IPS-18c (cell line): Measurements from ENCODE around the gene GPC6.
"Not testable (repeated sequence)": the region's sequence is repeated elsewhere in the genome, so short reads cannot be mapped to it uniquely, and the experiment has no call there.

ENCODE experiments used
- H3K4me3 ChIP-seq: 2 replicates; pipeline ENCODE4 v1.7.0; 2013; ENCODE audit warnings: low read depth, mild to moderate bottlenecking, low read length, moderate library complexity; ENCODE audit not compliant: insufficient read depth
- H3K9me3 ChIP-seq: one replicate; pipeline ENCODE4 v1.6.1; 2013; ENCODE audit warnings: mild to moderate bottlenecking, low read length, moderate library complexity; ENCODE audit not compliant: control insufficient read depth, insufficient read depth

GPC6 gene

DNA sequence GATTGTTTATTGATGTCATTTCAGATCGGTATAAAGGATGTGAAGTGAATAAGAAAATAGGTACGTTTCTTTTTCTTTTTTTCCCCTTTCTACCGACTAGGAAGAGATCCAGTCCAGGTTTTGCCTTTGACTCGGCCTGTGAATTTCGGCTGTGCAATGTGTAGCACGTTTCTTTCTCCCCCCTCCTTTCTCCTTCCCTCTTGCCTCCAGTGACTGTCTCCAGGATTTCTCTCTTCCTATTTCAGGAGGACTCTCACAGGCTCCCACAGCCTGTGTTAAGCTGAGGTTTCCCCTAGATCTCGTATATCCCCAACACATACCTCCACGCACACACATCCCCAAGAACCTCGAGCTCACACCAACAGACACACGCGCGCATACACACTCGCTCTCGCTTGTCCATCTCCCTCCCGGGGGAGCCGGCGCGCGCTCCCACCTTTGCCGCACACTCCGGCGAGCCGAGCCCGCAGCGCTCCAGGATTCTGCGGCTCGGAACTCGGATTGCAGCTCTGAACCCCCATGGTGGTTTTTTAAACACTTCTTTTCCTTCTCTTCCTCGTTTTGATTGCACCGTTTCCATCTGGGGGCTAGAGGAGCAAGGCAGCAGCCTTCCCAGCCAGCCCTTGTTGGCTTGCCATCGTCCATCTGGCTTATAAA, at the start of gene GPC6:
GPC6 (plus strand) TSS at position 185 of the 657 bp plus-strand sequence.
- Histone ChIP-seq H3K9me3 (no peaks in the 10 kb centered on the region), H3K4me3 (peak within 1 kb of the TSS; percentile 82)

GRCh38 chr13:93180356-93180969, 46.1 kb upstream of the GPC6 start:
- H3K4me3 ChIP-seq: no peak overlapping the region
- H3K9me3 ChIP-seq: no peaks in the 10 kb centered on the region

- no peaks in the 10 kb centered on the region for H3K9me3 ChIP-seq
- no peak overlapping the region for H3K4me3 ChIP-seq
These were observed 44.2 kb upstream of the GPC6 start for GRCh38 chr13:93182406-93182805.

DNA sequence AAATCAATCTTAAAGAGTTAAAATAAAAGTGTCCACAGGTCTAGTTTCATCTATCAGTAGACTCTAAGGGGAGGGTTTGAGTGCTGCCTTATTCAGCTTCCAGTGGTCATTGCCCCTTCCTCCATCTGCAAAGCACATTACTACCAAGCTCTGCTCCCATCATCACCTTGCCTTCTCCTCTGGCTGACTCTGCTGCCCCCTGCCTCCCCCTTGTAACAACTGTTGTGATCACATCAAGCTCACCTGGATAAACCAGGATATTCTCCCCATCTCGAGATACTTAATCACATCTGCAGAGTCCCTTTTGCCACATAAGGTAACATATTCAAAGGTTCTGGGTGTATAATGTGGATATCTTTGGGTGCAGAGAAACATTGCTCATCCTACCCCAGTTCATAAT, 43.3 kb upstream of the GPC6 start:
- Histone ChIP-seq H3K9me3 (no peaks in the 10 kb centered on the region), H3K4me3 (no peak overlapping the region)

- Histone ChIP-seq H3K9me3 (peaks cover 3% of the 10 kb centered on the region), H3K4me3 (no peak overlapping the region)
These were observed 36.6 kb upstream of the GPC6 start for GRCh38 chr13:93190006-93190405.

GRCh38 chr13:93193682-93194081, 32.9 kb upstream of the GPC6 start:
- H3K9me3 ChIP-seq: peaks cover 5% of the 10 kb centered on the region
- H3K4me3 ChIP-seq: no peak overlapping the region

GRCh38 chr13:93199856-93200255, 26.8 kb upstream of the GPC6 start:
- Histone ChIP-seq H3K9me3 (peaks cover 2% of the 10 kb centered on the region), H3K4me3 (no peak overlapping the region)

GRCh38 chr13:93200626-93201025, 26.0 kb upstream of the GPC6 start:
- Histone ChIP-seq H3K9me3 (peaks cover 2% of the 10 kb centered on the region), H3K4me3 (no peak overlapping the region)

DNA sequence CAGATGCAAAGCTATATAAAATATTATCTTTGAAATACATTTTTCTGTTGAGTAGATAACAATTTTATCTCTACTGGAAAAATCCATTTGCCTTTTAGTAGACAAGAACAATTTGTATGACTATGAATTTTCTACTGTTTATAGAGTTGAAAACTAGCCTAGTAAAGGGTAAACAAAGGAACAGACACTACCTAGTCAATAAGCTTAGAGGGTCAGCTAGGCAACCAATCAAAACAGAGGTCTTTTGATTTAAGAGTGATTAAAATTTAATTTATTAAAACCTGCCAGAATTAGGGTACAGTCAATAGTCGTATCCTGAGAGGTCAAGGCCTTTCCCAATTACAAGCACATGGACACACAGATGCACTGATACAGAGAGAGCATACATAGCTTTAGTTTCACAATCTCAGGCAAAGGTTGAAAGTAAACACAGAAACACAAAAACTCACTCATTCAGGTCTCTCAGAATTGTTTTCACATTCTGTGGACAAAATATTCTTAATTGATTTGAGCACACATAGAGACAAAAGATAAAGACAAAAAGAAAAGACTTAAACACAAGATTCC, 24.5 kb upstream of the GPC6 start:
- no peaks in the 10 kb centered on the region for H3K9me3 ChIP-seq

GRCh38 chr13:93206778-93207392, 19.7 kb upstream of the GPC6 start:
- not testable (repeated sequence) for H3K4me3 ChIP-seq, H3K9me3 ChIP-seq

More for the DNA sequence above, 24.5 kb upstream of the GPC6 start:
- no peak overlapping the region for H3K4me3 ChIP-seq

DNA sequence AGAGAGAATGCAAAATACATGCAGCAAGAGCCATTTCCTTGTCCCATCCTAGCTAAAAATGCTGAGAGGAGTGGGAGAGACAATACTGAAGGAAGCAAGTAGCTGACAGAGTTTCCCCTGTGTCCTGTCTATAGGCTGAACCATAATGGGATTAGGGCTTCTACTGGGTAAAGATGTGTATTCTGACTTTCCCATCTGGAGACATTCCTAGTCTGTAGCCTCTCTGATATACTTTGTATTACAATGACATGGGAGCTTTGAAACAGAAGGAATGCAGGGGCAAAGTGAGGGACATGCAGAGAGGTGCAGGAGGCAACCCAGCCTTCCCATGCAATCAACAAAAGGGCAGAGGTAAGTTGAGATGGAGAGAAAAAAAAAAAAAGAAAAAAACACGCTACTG, 10.5 kb upstream of the GPC6 start:
- Histone ChIP-seq H3K4me3 (no peak overlapping the region), H3K9me3 (no peaks in the 10 kb centered on the region)

- Histone ChIP-seq H3K9me3 (no peaks in the 10 kb centered on the region), H3K4me3 (no peak overlapping the region)
These were observed 8.8 kb upstream of the GPC6 start for GRCh38 chr13:93217721-93218261.

GRCh38 chr13:93218583-93218982, 8.0 kb upstream of the GPC6 start:
- H3K9me3 ChIP-seq: no peaks in the 10 kb centered on the region
- no peak overlapping the region for H3K4me3 ChIP-seq

- no peaks in the 10 kb centered on the region for H3K9me3 ChIP-seq
- H3K4me3 ChIP-seq: no peak overlapping the region
These were observed 6.5 kb upstream of the GPC6 start for GRCh38 chr13:93220073-93220472.

DNA sequence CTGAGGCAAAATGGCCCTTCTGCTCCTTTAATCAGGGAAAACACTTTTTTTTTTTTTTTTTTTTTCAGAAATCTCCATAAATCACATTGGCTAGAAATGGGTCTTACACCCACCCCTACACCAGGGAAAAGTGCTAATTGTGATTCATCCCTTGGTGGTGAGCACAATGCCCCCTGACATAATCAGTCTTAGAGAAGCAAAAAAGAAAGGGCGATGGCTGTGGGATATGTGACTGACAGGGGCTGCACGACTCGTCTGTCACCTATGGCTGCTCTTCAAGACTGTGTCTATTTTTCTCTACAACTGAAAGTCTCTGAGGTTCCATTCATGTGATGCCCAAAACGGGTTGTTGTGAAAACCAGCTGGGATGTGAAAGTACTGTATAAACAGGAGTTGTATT, 3.6 kb upstream of the GPC6 start:
- Histone ChIP-seq H3K9me3 (no peaks in the 10 kb centered on the region), H3K4me3 (no peak overlapping the region)

- H3K9me3 ChIP-seq: no peaks in the 10 kb centered on the region
- H3K4me3 ChIP-seq: no peak overlapping the region
These were observed 2.1 kb upstream of the GPC6 start for GRCh38 chr13:93224535-93224934.

- H3K9me3 ChIP-seq: no peaks in the 10 kb centered on the region
- H3K4me3 ChIP-seq: 0 out of 2 replicates have a peak overlapping the region, but pooled peaks have one; percentile 82
These were observed 997 bp upstream of the GPC6 start for GRCh38 chr13:93225610-93226009.

DNA sequence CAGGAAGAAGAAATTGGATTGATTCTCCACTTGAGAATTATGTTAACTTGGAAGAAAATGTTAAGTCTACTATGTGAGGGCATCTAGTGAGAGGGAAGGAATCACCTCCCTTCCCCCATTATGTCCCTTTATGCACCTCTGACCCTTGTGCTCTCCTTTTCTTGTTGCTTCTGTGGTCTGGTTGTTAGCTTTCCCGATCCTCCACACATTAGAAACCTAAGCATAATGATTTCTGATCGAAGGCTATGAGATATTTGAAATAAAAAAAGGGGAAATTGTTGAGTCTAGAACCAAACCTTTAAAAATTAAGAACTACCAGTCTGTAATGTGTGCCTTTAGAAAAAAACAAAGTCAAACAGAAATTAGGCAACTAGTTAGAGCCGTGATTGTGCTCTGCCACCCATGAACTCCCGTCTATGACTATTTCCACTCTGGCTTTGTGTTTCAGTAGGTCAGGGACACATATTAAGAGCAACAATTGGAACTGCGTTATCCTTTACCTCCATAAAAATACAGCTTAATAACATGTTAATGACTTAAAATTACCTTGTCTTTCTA, 463 bp upstream of the GPC6 start:
- Histone ChIP-seq H3K4me3 (peak overlapping the region; percentile 82), H3K9me3 (no peaks in the 10 kb centered on the region)
